AG09319 (cell line): ENCODE data around the gene ACSL5.
"Not testable (repeated sequence)": the region's sequence is repeated elsewhere in the genome, so short reads cannot be mapped to it uniquely, and the experiment has no call there.

Source experiments
- DNase-seq: peaks from one replicate; pipeline ENCODE4 v3.0.0-alpha.2; 2010; ENCODE audit warnings: low read depth; ENCODE audit errors: extremely low read depth
- CTCF ChIP-seq: IDR thresholded peaks from 2 replicates; pipeline ENCODE4 v1.5.1; 2011; ENCODE audit warnings: low read depth, mild to moderate bottlenecking, inconsistent platforms, low read length, moderate library complexity

The ACSL5 gene

GRCh38 chr10:112369495-112370423 is 4.2 kb upstream of the ACSL5 start:
- no peak for TF ChIP-seq CTCF
- DNase-seq, result no peak

- DNase-seq, result no peak
- no peak for TF ChIP-seq CTCF
Measured at GRCh38 chr10:112370424-112370819, 3.5 kb upstream of the ACSL5 start.

- DNase-seq, result not testable (repeated sequence)
Measured at GRCh38 chr10:112371326-112371725, 2.6 kb upstream of the ACSL5 start.

- DNase-seq, result not testable (repeated sequence)
Measured at GRCh38 chr10:112372182-112372810, 1.6 kb upstream of the ACSL5 start.

- TF ChIP-seq CTCF, result no peak
- DNase-seq, result no peak
Measured at GRCh38 chr10:112374724-112375541, 1.0 kb downstream of the ACSL5 start.

- no peak for TF ChIP-seq CTCF
- no peak for DNase-seq
Measured at GRCh38 chr10:112375721-112376395, 1.9 kb downstream of the ACSL5 start.

GRCh38 chr10:112376396-112376790 is 2.5 kb downstream of the ACSL5 start:
- TF ChIP-seq CTCF, result no peak
- no peak for DNase-seq

- DNase-seq, result not testable (repeated sequence)
Measured at GRCh38 chr10:112377116-112377515, 3.2 kb downstream of the ACSL5 start.
